ENCODE data around the gene PNMA8B.
"Not testable (repeated sequence)": the region's sequence is repeated elsewhere in the genome, so short reads cannot be mapped to it uniquely, and the experiment has no call there.

PNMA8B gene

GRCh38 chr19:46513461-46514236, 18.0 kb upstream of the PNMA8B start:
- DNase-seq, result peak; percentile 22 to 82

DNA sequence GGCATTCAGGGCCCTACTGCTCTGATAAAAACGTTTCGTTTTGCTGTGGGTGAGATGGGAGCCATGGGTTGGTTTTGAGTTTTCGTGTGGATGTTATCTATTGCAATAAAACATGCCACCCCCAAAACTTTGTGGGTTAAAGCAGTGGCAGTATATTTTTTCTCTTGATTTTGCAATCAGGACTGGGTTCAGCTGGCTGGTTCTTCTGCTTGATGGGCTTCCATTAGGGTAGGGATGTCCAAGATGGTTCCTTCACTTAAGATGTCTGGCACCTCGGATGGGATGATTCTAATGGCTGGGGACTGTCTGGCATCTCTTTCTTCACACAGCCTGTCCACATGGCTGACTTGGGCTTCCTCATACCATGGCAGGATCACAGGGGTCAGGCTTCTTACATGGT, 15.6 kb upstream of the PNMA8B start:
- DNase-seq, result no peak

GRCh38 chr19:46508206-46508605, 12.5 kb upstream of the PNMA8B start:
- no peak for DNase-seq

DNA sequence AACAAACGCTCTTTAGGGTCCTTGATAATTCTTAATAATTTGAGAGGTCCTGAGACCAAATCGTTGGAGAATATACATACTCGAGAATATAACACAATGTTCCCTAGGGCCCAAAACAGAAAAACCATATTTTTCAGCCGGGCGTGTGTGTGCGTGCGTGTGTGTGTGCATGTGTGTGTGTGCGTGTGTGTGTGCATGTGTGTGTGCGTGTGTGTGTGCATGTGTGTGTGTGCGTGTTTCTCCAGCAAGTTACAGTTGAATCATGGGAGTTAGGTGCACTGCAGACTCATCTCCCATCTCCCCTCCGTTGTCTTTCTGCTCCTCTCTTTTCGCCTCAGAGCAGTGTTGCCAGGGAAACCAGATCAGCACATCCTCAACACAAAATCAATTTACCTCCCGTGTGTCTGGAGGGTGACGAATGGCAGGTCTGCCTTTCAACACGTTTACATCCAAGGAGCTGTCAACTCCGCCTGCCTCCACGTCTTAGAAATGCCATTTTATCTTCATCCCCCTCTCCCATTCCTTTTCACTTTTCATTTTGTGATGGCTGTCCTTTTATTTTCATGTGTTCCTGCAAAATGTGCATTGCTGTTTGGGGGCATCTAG, 8.3 kb upstream of the PNMA8B start:
- no peak for DNase-seq

GRCh38 chr19:46502891-46503290, 7.2 kb upstream of the PNMA8B start:
- DNase-seq, result no peak

DNA sequence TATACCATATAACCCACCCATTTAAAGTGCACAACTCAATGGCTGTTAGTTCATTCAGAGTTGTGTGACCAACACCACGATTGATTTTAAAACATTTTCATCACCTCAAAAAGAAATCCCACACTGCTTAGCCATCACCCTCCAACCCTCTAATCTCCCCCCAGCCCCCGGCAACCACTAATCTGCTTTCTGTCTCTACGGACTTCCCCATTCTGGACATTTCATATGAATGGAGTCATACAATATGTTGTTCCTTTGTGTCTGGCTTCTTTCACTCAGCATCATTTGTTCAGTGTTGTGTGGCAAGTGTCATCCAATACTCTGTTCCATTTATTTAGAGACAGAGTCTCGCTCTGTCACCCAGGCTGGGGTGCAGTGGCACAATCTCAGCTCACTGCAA, 4.0 kb upstream of the PNMA8B start:
- DNase-seq, result no peak

DNA sequence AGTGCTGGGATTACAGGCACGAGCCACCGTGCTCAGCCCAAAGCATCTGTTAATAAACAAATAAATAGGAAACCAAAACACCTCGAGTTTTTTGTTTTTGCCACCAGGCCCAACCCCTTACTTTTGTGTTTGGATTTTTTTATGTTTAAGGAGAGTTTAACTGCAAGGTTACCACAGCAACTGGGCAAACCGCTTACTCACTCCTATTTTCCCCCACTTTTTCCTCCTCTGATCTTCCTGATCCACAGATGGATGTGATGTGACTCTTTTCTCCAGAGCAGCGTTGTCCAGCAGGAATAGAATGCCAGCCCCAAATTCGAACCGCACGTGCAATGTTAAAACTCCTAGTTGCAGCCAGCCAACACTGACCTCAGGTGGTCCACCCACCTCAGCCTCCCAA, 2.1 kb upstream of the PNMA8B start:
- no peak for DNase-seq

DNA sequence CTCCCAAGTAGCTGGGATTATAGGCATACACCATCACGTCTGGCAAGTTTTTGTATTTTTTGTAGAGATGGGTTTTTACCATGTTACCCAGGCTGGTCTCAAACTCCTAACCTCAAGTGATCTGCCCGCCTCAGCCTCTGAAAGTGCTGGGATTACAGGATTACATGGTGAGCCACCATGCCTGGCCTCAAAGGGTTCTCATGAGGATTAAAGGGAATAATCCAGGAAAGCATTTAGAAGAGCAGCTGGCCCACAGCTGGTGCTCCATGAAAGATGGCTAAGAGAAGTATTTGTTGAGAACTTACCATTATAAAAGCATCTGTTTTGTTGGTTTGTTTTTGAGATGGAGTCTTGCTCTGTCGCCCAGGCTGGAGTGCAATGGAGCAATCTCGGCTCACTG, 1.2 kb upstream of the PNMA8B start:
- not testable (repeated sequence) for DNase-seq

DNA sequence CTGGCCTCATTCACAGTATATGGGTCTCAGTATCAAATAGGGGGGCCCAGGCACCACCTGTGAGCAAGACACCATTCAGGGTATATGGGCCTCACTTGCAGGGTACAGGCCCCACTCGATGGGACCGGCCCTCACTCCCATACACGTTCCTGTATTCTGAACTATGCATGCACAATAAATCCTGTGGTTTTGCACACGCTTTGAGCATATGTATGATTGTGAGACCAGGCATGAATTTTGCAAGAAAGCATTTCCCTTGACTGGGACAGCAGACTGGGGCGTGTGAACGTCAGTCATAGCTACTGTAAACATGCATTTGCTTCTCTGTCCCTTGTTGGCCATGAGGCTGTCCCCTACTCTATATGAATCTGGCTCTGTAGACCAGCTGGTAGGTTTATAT, 637 bp upstream of the PNMA8B start:
- no peak for DNase-seq

- no peak for DNase-seq
Measured at GRCh38 chr19:46494941-46495785, 504 bp downstream of the PNMA8B start.

DNA sequence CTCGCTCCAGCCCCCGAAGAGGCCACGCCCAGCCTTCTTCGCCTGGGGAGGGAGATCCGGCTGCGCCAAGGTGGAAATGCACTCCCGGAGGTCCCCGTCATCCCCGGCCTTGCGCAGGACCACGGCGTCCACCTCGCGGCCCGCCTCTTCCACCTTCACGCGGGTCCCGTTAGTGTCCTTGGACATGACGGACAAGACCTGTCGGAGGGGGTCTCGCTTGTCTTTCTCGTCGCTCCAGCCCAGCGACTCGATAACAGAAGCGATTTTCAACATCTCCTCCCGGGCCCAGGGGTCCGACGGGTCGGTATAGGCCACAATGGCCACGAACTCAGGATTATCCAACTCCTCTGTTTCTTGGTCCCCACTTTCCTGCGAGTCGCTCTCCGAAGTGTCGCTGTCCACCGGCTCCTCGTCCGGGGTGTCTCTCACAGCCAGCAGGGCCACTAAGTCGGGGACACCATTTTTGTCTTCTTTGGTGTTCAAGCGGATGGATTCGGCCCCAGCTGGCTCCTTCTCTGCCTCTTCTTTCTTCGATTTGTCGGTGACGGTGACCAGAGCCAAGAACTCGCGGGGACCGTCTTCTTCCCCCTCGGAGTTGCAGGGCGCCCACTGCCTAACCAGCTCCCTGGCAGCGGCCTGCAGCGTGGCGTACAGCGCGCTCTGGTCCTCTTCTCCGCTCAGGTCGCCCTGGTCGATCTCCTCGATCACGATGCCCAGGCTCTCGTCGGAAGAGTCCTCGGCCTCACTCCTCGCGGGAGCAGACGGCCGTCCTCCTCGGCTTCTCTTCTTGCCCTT, 1.3 kb downstream of the PNMA8B start:
- no peak for DNase-seq

GRCh38 chr19:46493236-46494145, 2.2 kb downstream of the PNMA8B start:
- DNase-seq, result peak in 1 of 2 experiments; percentile 32

GRCh38 chr19:46492841-46493235, 2.8 kb downstream of the PNMA8B start:
- DNase-seq, result no peak

DNA sequence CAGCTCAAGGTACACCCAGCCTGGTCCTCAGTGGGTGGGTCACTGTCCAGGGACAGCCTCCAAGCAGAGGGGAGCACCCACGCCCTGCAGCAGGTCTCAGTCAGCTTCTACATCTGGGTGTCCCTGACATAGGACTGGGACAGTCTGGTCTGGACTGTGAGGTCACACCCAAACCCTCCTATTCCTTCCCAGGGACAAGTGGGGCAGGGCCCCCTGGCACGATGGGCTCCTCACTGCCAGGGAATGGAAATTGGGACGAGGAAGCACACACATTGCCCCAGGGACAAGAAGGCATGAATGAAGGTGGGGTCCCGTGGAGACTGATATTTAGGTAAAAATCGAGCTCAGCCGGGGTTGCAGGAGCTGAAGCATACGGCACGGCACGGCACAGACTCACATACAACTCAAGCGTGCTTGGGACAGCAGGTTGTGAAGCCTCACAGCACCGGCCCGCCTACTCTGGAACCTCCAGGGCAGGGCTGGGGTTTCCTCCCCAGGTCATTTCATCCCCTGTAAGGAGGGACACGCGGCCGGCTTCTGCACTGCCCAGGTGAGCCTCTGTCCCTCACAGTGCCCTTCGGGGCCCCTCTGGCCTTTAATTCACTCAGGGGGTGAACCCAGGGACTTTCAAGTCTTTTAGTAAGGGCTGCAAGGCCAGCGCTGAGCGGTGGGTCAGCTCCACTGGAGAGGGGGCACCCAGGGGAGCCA, 3.5 kb downstream of the PNMA8B start:
- no peak for DNase-seq

GRCh38 chr19:46490774-46491173, 4.9 kb downstream of the PNMA8B start:
- no peak for DNase-seq

- DNase-seq, result peak in 1 of 2 experiments; percentile 36
Measured at GRCh38 chr19:46489445-46490272, 6.0 kb downstream of the PNMA8B start.

DNA sequence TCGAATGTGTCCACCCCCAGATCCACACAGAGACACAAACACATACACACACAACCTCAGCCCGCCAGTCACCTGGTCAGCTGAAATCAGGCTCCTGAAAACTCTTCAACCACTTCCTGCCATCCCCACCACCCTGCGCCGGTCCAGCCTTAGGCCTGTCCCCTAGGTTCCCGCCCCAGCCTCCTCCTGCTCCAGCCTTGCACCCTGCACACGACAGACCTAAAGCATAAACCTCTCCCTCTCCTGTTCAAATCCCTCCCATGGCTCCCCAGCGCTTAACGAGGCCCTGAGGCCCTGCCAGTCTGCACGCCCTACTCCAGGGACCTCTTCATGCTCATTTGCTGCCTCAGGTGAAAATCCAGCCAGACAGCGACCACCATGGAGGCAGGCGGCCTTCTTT, 7.1 kb downstream of the PNMA8B start:
- no peak for DNase-seq

DNA sequence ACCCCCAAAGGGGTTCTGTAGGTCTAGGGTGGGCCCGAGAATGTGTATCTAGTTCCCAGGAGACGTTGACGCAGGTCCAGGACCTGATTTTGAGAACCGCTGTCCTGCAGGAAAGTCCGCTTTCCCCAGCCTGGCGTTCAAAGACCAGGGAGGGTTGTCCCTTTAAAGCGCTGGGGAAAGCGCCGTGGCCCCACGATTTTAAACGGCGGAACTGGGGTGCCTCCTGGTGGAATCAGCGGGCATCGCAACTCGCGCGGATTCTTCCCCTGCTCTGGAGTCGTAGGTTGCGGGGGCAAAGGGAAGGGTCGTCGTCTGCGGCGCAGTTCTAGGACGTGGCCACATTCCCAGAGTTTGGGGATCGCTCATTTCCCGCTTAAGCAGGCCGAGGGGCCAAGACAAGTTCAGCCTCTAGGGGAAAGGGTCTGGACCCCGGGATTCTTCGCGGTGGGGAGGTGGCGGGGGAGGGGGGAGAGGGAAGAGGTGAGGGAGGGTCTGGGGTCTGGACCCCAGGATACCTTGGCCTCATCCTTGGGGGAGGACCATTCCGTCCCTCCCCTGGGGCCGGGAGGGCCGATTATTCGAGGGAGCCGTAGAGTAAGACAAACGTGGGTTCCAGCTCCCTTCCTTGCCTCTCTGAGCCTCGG, 7.7 kb downstream of the PNMA8B start:
- DNase-seq, result peak; percentile 29 to 84

- no peak for DNase-seq
Measured at GRCh38 chr19:46487178-46487801, 8.4 kb downstream of the PNMA8B start.

Data from NCI-H526 (cell line).